PC-3 (cell line): ENCODE results near the gene PLEKHO2.
"Not testable (repeated sequence)": the region's sequence is repeated elsewhere in the genome, so short reads cannot be mapped to it uniquely, and the experiment has no call there.

Source experiments
- EZH2 ChIP-seq: fragments of 300-600 bp; sonication (generic); IDR thresholded peaks from one replicate; pipeline ENCODE4 v1.6.1; 2017; ENCODE audit warnings: antibody characterized with exemption, mild to moderate bottlenecking, low read length; ENCODE audit not compliant: unreplicated experiment
- TF ChIP-seq, protein P1 (sequence below): fragments of 300-600 bp; sonication (generic); conservative IDR thresholded peaks from 2 replicates; pipeline ENCODE4 v1.5.1; 2017; ENCODE audit warnings: antibody characterized with exemption, low read depth, mild to moderate bottlenecking, low read length

DNA sequence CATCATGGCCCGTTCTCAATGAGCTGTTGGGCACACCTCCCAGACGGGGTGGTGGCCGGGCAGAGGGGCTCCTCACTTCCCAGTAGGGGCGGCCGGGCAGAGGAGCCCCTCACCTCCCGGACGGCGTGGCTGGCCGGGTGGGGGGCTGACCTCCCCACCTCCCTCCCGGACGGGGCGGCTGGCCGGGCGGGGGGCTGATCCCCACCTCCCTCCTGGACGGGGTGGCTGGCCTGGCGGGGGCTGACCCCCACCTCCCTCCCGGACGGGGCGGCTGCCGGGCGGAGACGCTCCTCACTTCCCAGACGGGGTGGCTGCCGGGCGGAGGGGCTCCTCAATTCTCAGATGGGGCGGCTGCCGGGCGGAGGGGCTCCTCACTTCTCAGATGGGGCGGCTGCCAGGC is 42.8 kb upstream of the PLEKHO2 start:
- TF ChIP-seq, protein P1, sequence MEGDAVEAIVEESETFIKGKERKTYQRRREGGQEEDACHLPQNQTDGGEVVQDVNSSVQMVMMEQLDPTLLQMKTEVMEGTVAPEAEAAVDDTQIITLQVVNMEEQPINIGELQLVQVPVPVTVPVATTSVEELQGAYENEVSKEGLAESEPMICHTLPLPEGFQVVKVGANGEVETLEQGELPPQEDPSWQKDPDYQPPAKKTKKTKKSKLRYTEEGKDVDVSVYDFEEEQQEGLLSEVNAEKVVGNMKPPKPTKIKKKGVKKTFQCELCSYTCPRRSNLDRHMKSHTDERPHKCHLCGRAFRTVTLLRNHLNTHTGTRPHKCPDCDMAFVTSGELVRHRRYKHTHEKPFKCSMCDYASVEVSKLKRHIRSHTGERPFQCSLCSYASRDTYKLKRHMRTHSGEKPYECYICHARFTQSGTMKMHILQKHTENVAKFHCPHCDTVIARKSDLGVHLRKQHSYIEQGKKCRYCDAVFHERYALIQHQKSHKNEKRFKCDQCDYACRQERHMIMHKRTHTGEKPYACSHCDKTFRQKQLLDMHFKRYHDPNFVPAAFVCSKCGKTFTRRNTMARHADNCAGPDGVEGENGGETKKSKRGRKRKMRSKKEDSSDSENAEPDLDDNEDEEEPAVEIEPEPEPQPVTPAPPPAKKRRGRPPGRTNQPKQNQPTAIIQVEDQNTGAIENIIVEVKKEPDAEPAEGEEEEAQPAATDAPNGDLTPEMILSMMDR: not testable (repeated sequence)
- not testable (repeated sequence) for TF ChIP-seq EZH2
